Osteoblast (primary cell): Measurements from ENCODE around the gene MBD4. TPM values are rescaled to one million over a fixed set of nuclear protein-coding genes. Genes with fewer than 3 reads are reported as not detected.
"Not testable (repeated sequence)": the region's sequence is repeated elsewhere in the genome, so short reads cannot be mapped to it uniquely, and the experiment has no call there.

Experiments used
- DNase-seq: peaks from one replicate; pipeline ENCODE4 v3.0.0; 2011; ENCODE audit warnings: low spot score, mixed read lengths; ENCODE audit not compliant: insufficient read length; ENCODE audit errors: missing footprints
- H2AFZ ChIP-seq: 2 replicates; pipeline ENCODE4 v1.6.0; 2011; ENCODE audit warnings: mild to moderate bottlenecking, low read length
- H3K27ac ChIP-seq: 2 replicates; pipeline ENCODE4 v1.5.1; 2011; ENCODE audit warnings: mild to moderate bottlenecking, low read depth, low read length, moderate library complexity
- H3K27me3 ChIP-seq: 2 replicates; pipeline ENCODE4 v1.6.0; 2012; ENCODE audit warnings: mild to moderate bottlenecking, control low read depth, inconsistent platforms, low read length, moderate library complexity; ENCODE audit not compliant: insufficient read depth
- H3K36me3 ChIP-seq: 2 replicates; pipeline ENCODE4 v1.5.1; 2011; ENCODE audit warnings: mild to moderate bottlenecking, low read length, control low read depth, moderate library complexity; ENCODE audit not compliant: insufficient read depth
- H3K4me1 ChIP-seq: 2 replicates; pipeline ENCODE4 v1.5.1; 2011; ENCODE audit warnings: mild to moderate bottlenecking, low read length, control low read depth, moderate library complexity; ENCODE audit not compliant: insufficient read depth
- H3K4me2 ChIP-seq: 2 replicates; pipeline ENCODE4 v1.6.0; 2011; ENCODE audit warnings: mild to moderate bottlenecking, low read length; ENCODE audit not compliant: insufficient read depth
- H3K4me3 ChIP-seq: fragments of 200-600 bp; sonication (generic); 3 replicates; pipeline ENCODE4 v1.5.1; 2012; ENCODE audit warnings: mild to moderate bottlenecking, low read length, inconsistent platforms; ENCODE audit not compliant: insufficient read depth
- H3K79me2 ChIP-seq: 2 replicates; pipeline ENCODE4 v1.6.0; 2012; ENCODE audit warnings: mild to moderate bottlenecking, low read length, control low read depth, inconsistent platforms; ENCODE audit not compliant: insufficient read depth
- H3K9me3 ChIP-seq: 2 replicates; pipeline ENCODE4 v1.5.1; 2011; ENCODE audit warnings: low read depth, low read length, control low read depth
- H4K20me1 ChIP-seq: 2 replicates; pipeline ENCODE4 v1.6.0; 2012; ENCODE audit warnings: mild to moderate bottlenecking, low read length, control low read depth; ENCODE audit not compliant: insufficient read depth
- CTCF ChIP-seq: IDR thresholded peaks from 2 replicates; pipeline ENCODE4 v1.5.1; 2011; ENCODE audit warnings: mild to moderate bottlenecking, low read depth, low read length, moderate library complexity; ENCODE audit errors: extremely low read depth
- total RNA-seq: library from RNA; depleted of rRNA; stranded (reverse); fragments of >200 nt; gene quantifications from 2 replicates; pipeline ENCODE4 v1.2.3, GENCODE V29; 2012

The MBD4 gene
- total RNA-seq, 1 donor = 41.3 TPM

GRCh38 chr3:129389572-129389937, 50.2 kb downstream of the MBD4 start:
- peaks cover under 1% of the 10 kb centered on the region for H4K20me1 ChIP-seq
- no peak overlapping the region for H2AFZ ChIP-seq
- H3K4me1 ChIP-seq = peaks cover 19% of the 10 kb centered on the region
- H3K4me3 ChIP-seq = no peak overlapping the region
- H3K36me3 ChIP-seq = peaks cover 45% of the 10 kb centered on the region
- no peaks in the 10 kb centered on the region for H3K9me3 ChIP-seq
- H3K4me2 ChIP-seq = no peak overlapping the region
- no peak for DNase-seq
- peaks cover 2% of the 10 kb centered on the region for H3K79me2 ChIP-seq
- H3K27me3 ChIP-seq = peaks cover 4% of the 10 kb centered on the region
- no peak for TF ChIP-seq CTCF
- peak overlapping the region; percentile 73 for H3K27ac ChIP-seq

GRCh38 chr3:129388791-129389571, 50.8 kb downstream of the MBD4 start:
- not testable (repeated sequence) for H2AFZ ChIP-seq, H3K27me3 ChIP-seq, H3K4me3 ChIP-seq, H3K79me2 ChIP-seq, H4K20me1 ChIP-seq, H3K4me2 ChIP-seq, DNase-seq, H3K9me3 ChIP-seq
- Histone ChIP-seq H3K27ac (peak overlapping the region; percentile 90), H3K36me3 (peaks cover 45% of the 10 kb centered on the region), H3K4me1 (peaks cover 19% of the 10 kb centered on the region)

GRCh38 chr3:129387487-129387886, 52.3 kb downstream of the MBD4 start:
- Histone ChIP-seq H3K79me2 (no peaks in the 10 kb centered on the region), H3K36me3 (peaks cover 38% of the 10 kb centered on the region), H3K9me3 (no peaks in the 10 kb centered on the region), H3K4me1 (peaks cover 19% of the 10 kb centered on the region), H3K27ac (no peak overlapping the region), H2AFZ (no peak overlapping the region), H3K4me2 (no peak overlapping the region), H4K20me1 (no peaks in the 10 kb centered on the region), H3K27me3 (peaks cover 7% of the 10 kb centered on the region), H3K4me3 (no peak overlapping the region)
- DNase-seq = no peak
- no peak for TF ChIP-seq CTCF

GRCh38 chr3:129386984-129387383, 52.8 kb downstream of the MBD4 start:
- Histone ChIP-seq H3K4me2 (no peak overlapping the region), H3K36me3 (peaks cover 34% of the 10 kb centered on the region), H4K20me1 (no peaks in the 10 kb centered on the region), H3K4me3 (no peak overlapping the region), H3K9me3 (no peaks in the 10 kb centered on the region), H3K79me2 (no peaks in the 10 kb centered on the region), H3K27me3 (peaks cover 7% of the 10 kb centered on the region), H3K27ac (no peak overlapping the region), H2AFZ (no peak overlapping the region), H3K4me1 (peaks cover 16% of the 10 kb centered on the region)
- DNase-seq = no peak
- no peak for TF ChIP-seq CTCF

GRCh38 chr3:129385507-129385906, 54.2 kb downstream of the MBD4 start:
- peaks cover 16% of the 10 kb centered on the region for H3K4me1 ChIP-seq
- not testable (repeated sequence) for H2AFZ ChIP-seq, H4K20me1 ChIP-seq, H3K79me2 ChIP-seq, H3K27ac ChIP-seq, H3K4me3 ChIP-seq, H3K27me3 ChIP-seq, H3K9me3 ChIP-seq, H3K4me2 ChIP-seq, DNase-seq
- H3K36me3 ChIP-seq = peaks cover 24% of the 10 kb centered on the region
